Lung (tissue), 12 donors: Measurements from ENCODE around the gene ZNF366. TPM values are rescaled to one million over a fixed set of nuclear protein-coding genes. Genes with fewer than 3 reads are reported as not detected.

Experiments
- ATAC-seq: fragments of 200-7000 bp; cut with Tn5 transposase; one replicate; pipeline ENCODE4 v1.9.1; 2020; ENCODE audit warnings: moderate number of reproducible peaks; ENCODE audit not compliant: insufficient read depth, low FRiP score
- DNase-seq, 3 donors: peaks; one replicate each; pipeline ENCODE4 v3.0.0-alpha.2; 2013 to 2017
- H3K27ac ChIP-seq, 2 donors: one replicate each; pipeline ENCODE4 v1.5.1; 2013; ENCODE audit warnings: mild to moderate bottlenecking in 2 of 2, moderate library complexity in 2 of 2, control low read depth in 1 of 2, inconsistent platforms in 1 of 2, low read depth in 1 of 2, low read length in 1 of 2
- H3K27me3 ChIP-seq, 3 donors: one replicate each; pipeline ENCODE4 v1.5.1; 2013; ENCODE audit warnings: low read length in 2 of 3; ENCODE audit not compliant: control insufficient read depth in 3 of 3, insufficient read depth in 3 of 3
- H3K36me3 ChIP-seq, 4 donors: one replicate each; pipeline ENCODE4 v1.5.1; 2013; ENCODE audit warnings: low read length in 4 of 4, mild to moderate bottlenecking in 1 of 4, moderate library complexity in 1 of 4; ENCODE audit not compliant: control insufficient read depth in 4 of 4, insufficient read depth in 4 of 4
- H3K4me1 ChIP-seq, 5 donors: one replicate each; pipeline ENCODE4 v1.5.1; 2013; ENCODE audit warnings: low read length in 5 of 5, mild to moderate bottlenecking in 2 of 5, moderate library complexity in 1 of 5; ENCODE audit not compliant: control insufficient read depth in 5 of 5, insufficient read depth in 5 of 5
- H3K4me3 ChIP-seq: one replicate; pipeline ENCODE4 v1.5.1; 2013; ENCODE audit warnings: mild to moderate bottlenecking, control low read depth, moderate library complexity
- H3K9ac ChIP-seq, 2 donors: one replicate each; pipeline ENCODE4 v1.5.1; 2013; ENCODE audit warnings: low read length in 2 of 2, control low read depth in 1 of 2; ENCODE audit not compliant: insufficient read depth in 1 of 2
- H3K9me3 ChIP-seq, 4 donors: one replicate each; pipeline ENCODE4 v1.5.1; 2013; ENCODE audit warnings: low read length in 3 of 4, mild to moderate bottlenecking in 1 of 4, moderate library complexity in 1 of 4; ENCODE audit not compliant: control insufficient read depth in 4 of 4, insufficient read depth in 3 of 4
- CTCF ChIP-seq: IDR thresholded peaks from 2 replicates; pipeline ENCODE4 v1.5.1; 2012; ENCODE audit warnings: mild to moderate bottlenecking; ENCODE audit errors: control extremely low read depth, extremely low read depth
- WGBS, 2 donors: extraction: QIAGEN DNeasy Blood & Tissue Kit; methylation state at CpG; one replicate each; pipeline ENCODE4 v1.1.7; 2013; 5-methylcytosine and 5-hydroxymethylcytosine counted together
- polyA plus RNA-seq, 2 donors: library from polyadenylated mRNA; stranded (reverse); fragments of 200-250 nt; gene quantifications; one replicate each; pipeline ENCODE4 v1.2.1, GENCODE V29; 2013
- total RNA-seq, 2 donors: library from RNA; depleted of rRNA in 1 of 2; stranded (reverse); fragments of >200 nt in 1 of 2; gene quantifications; one replicate each; pipeline ENCODE4 v1.2.1, GENCODE V29; 2014 to 2021
- donor health status: control.
- donor health status: control.
- donor health status: Bipolar disorder and iron deficiency.
- donor health status: healthy.
- donor health status: DM: yes; HTN: yes; CAD: no.

The ZNF366 gene
- total and polyA plus RNA-seq, 4 donors, result 0.73 to 6.0 (median 3.6) TPM

DNA sequence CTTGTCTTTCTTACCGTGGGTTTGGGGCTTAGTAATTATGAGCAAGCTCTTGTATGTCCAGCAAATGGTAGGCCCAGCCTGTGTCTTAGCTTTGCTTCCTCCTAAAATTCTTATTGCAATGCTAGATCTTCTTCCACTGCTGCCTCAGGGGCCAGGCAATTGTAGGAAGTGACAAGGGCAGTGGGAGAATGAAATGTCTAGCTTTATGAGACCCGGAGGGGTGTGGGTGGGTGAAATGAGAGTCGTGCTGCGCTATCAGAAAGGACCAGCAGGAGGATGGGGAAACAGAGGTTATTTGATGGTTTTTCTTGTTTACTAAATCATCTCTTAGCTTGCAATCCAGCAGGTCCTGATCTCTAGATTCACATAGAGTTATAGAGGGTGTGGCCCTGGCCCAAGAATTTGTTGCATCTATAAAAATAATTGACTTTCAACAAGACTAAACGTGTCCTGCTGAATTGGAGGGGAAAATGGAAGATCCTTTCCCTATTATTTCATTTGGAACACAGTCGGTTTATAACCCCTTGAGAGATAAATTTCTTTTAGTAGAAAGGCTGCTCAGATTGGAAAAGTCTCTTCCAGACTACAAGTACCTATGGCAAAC is 43.7 kb downstream of the ZNF366 start:
- no peaks in the 10 kb centered on the region for H3K9me3 ChIP-seq
- H3K9ac ChIP-seq, result no peak overlapping the region
- WGBS, 2 donors, result 66 to 75% methylated on average over 6 of the region's 6 CpGs
- no peak for TF ChIP-seq CTCF
- no peak overlapping the region for H3K27ac ChIP-seq
- H3K27me3 ChIP-seq, result no peaks in the 10 kb centered on the region
- H3K4me1 ChIP-seq, result peaks cover 0 to 16% (median 5%) of the 10 kb centered on the region in 5 donors
- no peak for DNase-seq
- ATAC-seq, result no peak
- H3K4me3 ChIP-seq, result no peak overlapping the region
- H3K36me3 ChIP-seq, result peaks cover 0 to 5% (median 0%) of the 10 kb centered on the region in 4 donors

DNA sequence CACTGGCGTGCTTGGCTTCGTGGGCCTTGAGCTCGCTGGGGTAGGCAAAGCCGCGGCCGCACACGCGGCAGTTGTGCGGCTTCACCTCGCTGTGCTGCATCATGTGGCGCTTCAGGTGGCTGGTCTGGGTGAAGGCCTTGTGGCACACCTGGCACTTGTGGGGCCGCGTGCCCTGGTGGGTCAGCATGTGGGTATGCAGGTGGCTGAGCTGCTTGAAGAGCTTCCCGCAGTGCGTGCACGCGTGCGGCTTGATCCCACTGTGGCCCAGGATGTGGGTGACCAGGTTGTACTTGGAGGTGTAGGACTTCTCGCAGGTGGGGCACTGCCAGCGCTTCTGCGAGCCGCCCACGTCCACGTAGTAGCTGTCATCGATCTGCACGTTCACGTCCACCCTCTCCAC is 46.8 kb downstream of the ZNF366 start:
- ATAC-seq, result no peak

GRCh38 chr5:72459913-72460312 is 47.3 kb downstream of the ZNF366 start:
- WGBS, 2 donors, result 96 to 98% methylated on average over 18 of the region's 18 CpGs
- no peaks in the 10 kb centered on the region for H3K9me3 ChIP-seq
- ATAC-seq (no peak), DNase-seq (no peak)
- no peak overlapping the region for H3K27ac ChIP-seq
- H3K4me1 ChIP-seq, result peaks cover 0 to 19% (median 4%) of the 10 kb centered on the region in 5 donors
- no peak for TF ChIP-seq CTCF
- no peak overlapping the region for H3K9ac ChIP-seq
- H3K27me3 ChIP-seq, result no peaks in the 10 kb centered on the region
- H3K36me3 ChIP-seq, result peaks cover 0 to 7% (median 0%) of the 10 kb centered on the region in 4 donors
- H3K4me3 ChIP-seq, result no peak overlapping the region

More for the DNA sequence above, 46.8 kb downstream of the ZNF366 start:
- H3K36me3 ChIP-seq, result peaks cover 0 to 7% (median 0%) of the 10 kb centered on the region in 4 donors
- no peak overlapping the region for H3K9ac ChIP-seq
- 97 to 99% methylated on average over 27 of the region's 27 CpGs for WGBS, 2 donors
- TF ChIP-seq CTCF, result no peak
- DNase-seq, result no peak
- no peaks in the 10 kb centered on the region for H3K27me3 ChIP-seq
- H3K4me3 ChIP-seq, result no peak overlapping the region
- H3K27ac ChIP-seq, result no peak overlapping the region
- peaks cover 0 to 19% (median 3%) of the 10 kb centered on the region in 5 donors for H3K4me1 ChIP-seq
- H3K9me3 ChIP-seq, result no peaks in the 10 kb centered on the region
